ENCODE results near the gene FLNC.

FLNC gene

DNA sequence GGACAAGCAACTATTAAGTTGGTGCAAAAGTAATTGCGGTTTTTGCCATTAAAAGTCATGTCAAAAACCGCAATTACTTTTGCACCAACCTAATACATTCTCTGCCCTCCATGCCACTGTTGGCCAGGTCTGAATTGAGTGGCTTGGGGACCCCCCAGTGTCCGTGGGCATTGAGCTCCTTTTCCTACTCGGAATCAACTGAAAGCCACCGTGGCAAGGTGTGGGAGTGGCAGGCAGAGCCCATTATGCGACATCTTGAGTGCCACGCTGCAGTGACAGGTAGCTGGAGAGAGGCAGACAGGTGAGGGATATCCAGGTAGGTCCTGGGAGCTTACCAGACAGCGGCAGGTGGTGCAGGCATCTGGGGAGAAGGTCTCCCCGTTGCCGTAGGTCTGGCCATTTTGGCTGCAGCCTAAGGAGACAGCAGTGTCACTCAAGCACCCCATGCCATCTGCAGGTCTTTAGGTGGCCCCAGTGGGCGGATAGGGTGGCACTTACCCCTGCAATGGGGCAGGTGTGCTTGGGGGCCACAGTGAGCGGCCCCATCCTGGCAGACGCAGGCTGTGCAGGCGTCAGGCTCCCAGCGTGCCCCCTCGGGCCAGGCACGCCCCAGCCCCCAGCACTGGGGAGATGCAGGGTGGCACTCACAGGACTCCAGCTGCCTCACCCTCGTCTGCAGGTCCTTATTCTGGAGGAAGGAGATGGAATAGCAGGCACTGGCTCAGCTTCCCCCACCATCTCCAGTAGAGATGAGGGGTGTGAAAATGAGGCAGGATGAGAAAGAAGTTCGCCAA is 76.8 kb downstream of the FLNC start:
- H3K27ac ChIP-seq (ENCODE audit: low read depth, low read length) = no peak overlapping the region
- no peak overlapping the region for H2AFZ ChIP-seq (ENCODE audit: low read depth, low read length, severe bottlenecking)
- no peak for TF ChIP-seq EZH2phosphoT487 (conservative IDR thresholded peaks at IDR 0.05; ENCODE audit: low read length)
- TF ChIP-seq, protein P1, sequence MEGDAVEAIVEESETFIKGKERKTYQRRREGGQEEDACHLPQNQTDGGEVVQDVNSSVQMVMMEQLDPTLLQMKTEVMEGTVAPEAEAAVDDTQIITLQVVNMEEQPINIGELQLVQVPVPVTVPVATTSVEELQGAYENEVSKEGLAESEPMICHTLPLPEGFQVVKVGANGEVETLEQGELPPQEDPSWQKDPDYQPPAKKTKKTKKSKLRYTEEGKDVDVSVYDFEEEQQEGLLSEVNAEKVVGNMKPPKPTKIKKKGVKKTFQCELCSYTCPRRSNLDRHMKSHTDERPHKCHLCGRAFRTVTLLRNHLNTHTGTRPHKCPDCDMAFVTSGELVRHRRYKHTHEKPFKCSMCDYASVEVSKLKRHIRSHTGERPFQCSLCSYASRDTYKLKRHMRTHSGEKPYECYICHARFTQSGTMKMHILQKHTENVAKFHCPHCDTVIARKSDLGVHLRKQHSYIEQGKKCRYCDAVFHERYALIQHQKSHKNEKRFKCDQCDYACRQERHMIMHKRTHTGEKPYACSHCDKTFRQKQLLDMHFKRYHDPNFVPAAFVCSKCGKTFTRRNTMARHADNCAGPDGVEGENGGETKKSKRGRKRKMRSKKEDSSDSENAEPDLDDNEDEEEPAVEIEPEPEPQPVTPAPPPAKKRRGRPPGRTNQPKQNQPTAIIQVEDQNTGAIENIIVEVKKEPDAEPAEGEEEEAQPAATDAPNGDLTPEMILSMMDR (IDR thresholded peaks at IDR 0.05; ENCODE audit: insufficient read depth, low read length, poor library complexity, severe bottlenecking) = no peak
- H3K79me2 ChIP-seq (ENCODE audit: insufficient read depth, low read length) = no peaks in the 10 kb centered on the region
- no peak overlapping the region for H3K4me2 ChIP-seq (ENCODE audit: low read depth, low read length, poor library complexity, severe bottlenecking)
- H4K20me1 ChIP-seq (ENCODE audit: low read depth, low read length) = no peaks in the 10 kb centered on the region
- no peaks in the 10 kb centered on the region for H3K36me3 ChIP-seq (ENCODE audit: low read length)
- H3K9ac ChIP-seq (ENCODE audit: low read length) = no peak overlapping the region
- H3F3A ChIP-seq (ENCODE audit: insufficient read depth) = no peaks in the 10 kb centered on the region
- no peaks in the 10 kb centered on the region for H3K9me3 ChIP-seq (ENCODE audit: insufficient read depth, low read length)
- no peak overlapping the region for H3K4me3 ChIP-seq (ENCODE audit: insufficient read depth, low read length, poor library complexity, severe bottlenecking)
- no peaks in the 10 kb centered on the region for H3K27me3 ChIP-seq (ENCODE audit: low read length)
- H3K9me2 ChIP-seq (replicated peaks; ENCODE audit: insufficient read depth, low read length) = no peaks in the 10 kb centered on the region

Measured in SU-DHL-6 (cell line).